SK-N-SH (cell line): Measurements from ENCODE around the gene CKS1B. TPM values are rescaled to one million over a fixed set of nuclear protein-coding genes. Genes with fewer than 3 reads are reported as not detected.
A peak's percentile ranks its signal among the peaks of the same experiment; 100 is the strongest.

ENCODE experiments used
- CTCF ChIA-PET: fragments of 300-600, 350-600 bp; formaldehyde crosslinking; extraction: SDS; loops from one replicate; lab custom pipeline; 2021; lab: Yijun Ruan, JAX
- POLR2A ChIA-PET: fragments of 350-600 bp; sonication (Branson Sonifier 250); formaldehyde crosslinking; extraction: SDS; loops from one replicate; lab custom pipeline; 2020; ENCODE audit warnings: antibody characterized with exemption, inconsistent platforms; lab: Yijun Ruan, JAX
- DNase-seq: peaks from one replicate; pipeline ENCODE4 v3.0.0; 2012
- H2AFZ ChIP-seq: fragments of 200-600 bp; sonication (generic); 2 replicates; pipeline ENCODE4 v1.8.1; 2016; ENCODE audit warnings: antibody characterized with exemption, mild to moderate bottlenecking, low read depth
- H3F3A ChIP-seq: fragments of 200-600 bp; sonication (generic); replicated peaks from 2 replicates; pipeline ENCODE3; 2016; ENCODE audit warnings: antibody characterized with exemption, mild to moderate bottlenecking; ENCODE audit not compliant: insufficient read depth
- H3K27ac ChIP-seq, 2 experiments: fragments of 200-500 bp in 1 of 2; fragments of 200-600 bp in 1 of 2; sonication (Bioruptor generic) in 1 of 2; sonication (generic), shearing (Covaris generic) in 1 of 2; 2 replicates each; pipeline versions ENCODE4 v1.5.1 to v1.6.1; 2014 to 2016; ENCODE audit warnings: low read depth in 2 of 2, inconsistent platforms in 1 of 2, low read length in 1 of 2, mild to moderate bottlenecking in 1 of 2, mixed read lengths in 1 of 2
- H3K27me3 ChIP-seq: fragments of 200-600 bp; sonication (generic), shearing (Covaris generic); 2 replicates; pipeline ENCODE4 v1.6.1; 2016; ENCODE audit warnings: mixed run types; ENCODE audit not compliant: insufficient read depth
- H3K36me3 ChIP-seq, 2 experiments: fragments of 200-500 bp in 1 of 2; fragments of 200-600 bp in 1 of 2; sonication (Bioruptor generic) in 1 of 2; sonication (generic) in 1 of 2; replicated peaks in 1 of 2; 2 replicates each; pipeline versions ENCODE3 to v1.5.1; 2014 to 2016; ENCODE audit warnings: low read length in 1 of 2, mild to moderate bottlenecking in 1 of 2; ENCODE audit not compliant: insufficient read depth in 2 of 2, control insufficient read depth in 1 of 2
- H3K4me1 ChIP-seq, 2 experiments: fragments of 200-500 bp in 1 of 2; fragments of 200-600 bp in 1 of 2; sonication (Bioruptor generic) in 1 of 2; sonication (generic), shearing (Covaris generic) in 1 of 2; 2 replicates each; pipeline versions ENCODE4 v1.5.1 to v1.6.1; 2014 to 2016; ENCODE audit warnings: low read depth in 1 of 2, low read length in 1 of 2, mixed run types in 1 of 2; ENCODE audit not compliant: insufficient read depth in 2 of 2, control insufficient read depth in 1 of 2
- H3K4me2 ChIP-seq: fragments of 200-600 bp; sonication (generic), shearing (Covaris generic); 2 replicates; pipeline ENCODE4 v1.6.1; 2017; ENCODE audit warnings: mixed run types
- H3K4me3 ChIP-seq, 2 experiments: fragments of 200-500 bp in 1 of 2; fragments of 200-600 bp in 1 of 2; sonication (Bioruptor generic) in 1 of 2; sonication (generic), shearing (Covaris generic) in 1 of 2; 2 replicates each; pipeline versions ENCODE4 v1.5.1 to v1.8.1; 2014 to 2016; ENCODE audit warnings: low read depth in 2 of 2, inconsistent platforms in 1 of 2, low read length in 1 of 2, mild to moderate bottlenecking in 1 of 2, mixed read lengths in 1 of 2, moderate library complexity in 1 of 2
- H3K79me2 ChIP-seq: fragments of 200-600 bp; sonication (generic); 2 replicates; pipeline ENCODE4 v1.8.1; 2017; ENCODE audit warnings: mild to moderate bottlenecking; ENCODE audit not compliant: insufficient read depth
- H3K9ac ChIP-seq: fragments of 200-600 bp; sonication (generic); 2 replicates; pipeline ENCODE4 v1.6.1; 2017; ENCODE audit warnings: mixed run types
- H3K9me2 ChIP-seq: fragments of 200-600 bp; sonication (generic); 2 replicates; pipeline ENCODE4 v1.6.1; 2017; ENCODE audit warnings: mixed run types
- H3K9me3 ChIP-seq: fragments of 200-600 bp; sonication (generic); 2 replicates; pipeline ENCODE4 v1.6.1; 2017; ENCODE audit warnings: mixed run types, mild to moderate bottlenecking, moderate library complexity
- H4K20me1 ChIP-seq: fragments of 200-600 bp; sonication (generic); 2 replicates; pipeline ENCODE4 v1.6.1; 2017; ENCODE audit warnings: mild to moderate bottlenecking, mixed run types; ENCODE audit not compliant: insufficient read depth
- CHD2 ChIP-seq: fragments of 150-350 bp; IDR thresholded peaks from 2 replicates; pipeline ENCODE4 v1.6.1; 2018; ENCODE audit warnings: low read length; ENCODE audit not compliant: partially characterized antibody
- CTCF ChIP-seq: fragments of 200-600 bp; sonication (generic); IDR thresholded peaks from 2 replicates; pipeline ENCODE4 v1.6.1; 2017; ENCODE audit warnings: antibody characterized with exemption, mild to moderate bottlenecking, moderate library complexity
- ELF1 ChIP-seq: IDR thresholded peaks from 2 replicates; pipeline ENCODE4 v1.4.0; 2012
- EP300 ChIP-seq, 2 experiments: IDR thresholded peaks; 2 replicates each; pipeline versions ENCODE4 v1.4.0 to v1.6.1; 2012; ENCODE audit warnings: borderline replicate concordance in 1 of 2, low read depth in 1 of 2, low read length in 1 of 2
- FOSL2 ChIP-seq: IDR thresholded peaks from 2 replicates; pipeline ENCODE4 v1.4.0; 2012; ENCODE audit warnings: low read depth, mild to moderate bottlenecking, moderate library complexity, borderline replicate concordance
- FOXJ3 ChIP-seq: sonication (generic); formaldehyde crosslinking; IDR thresholded peaks from 2 replicates; pipeline ENCODE4 v1.5.1; 2020; ENCODE audit warnings: mild to moderate bottlenecking, missing genetic modification reagents
- FOXM1 ChIP-seq: IDR thresholded peaks from 2 replicates; pipeline ENCODE4 v1.4.0; 2012; ENCODE audit warnings: low read depth, mild to moderate bottlenecking
- GABPA ChIP-seq: IDR thresholded peaks from 2 replicates; pipeline ENCODE4 v1.4.0; 2012; ENCODE audit warnings: low read depth, mild to moderate bottlenecking
- GATA2 ChIP-seq: sonication (generic); formaldehyde crosslinking; IDR thresholded peaks from 2 replicates; pipeline ENCODE4 v1.5.0; 2020; ENCODE audit warnings: mild to moderate bottlenecking, missing genetic modification reagents
- IRF3 ChIP-seq: fragments of 150-350 bp; IDR thresholded peaks from 2 replicates; pipeline ENCODE4 v1.6.1; 2016; ENCODE audit warnings: mild to moderate bottlenecking, low read depth, low read length
- JUND ChIP-seq: IDR thresholded peaks from 2 replicates; pipeline ENCODE4 v1.4.0; 2012
- MEF2A ChIP-seq: IDR thresholded peaks from 2 replicates; pipeline ENCODE4 v1.4.0; 2012; ENCODE audit warnings: low read depth, borderline replicate concordance
- MXI1 ChIP-seq: IDR thresholded peaks from 2 replicates; pipeline ENCODE4 v1.6.1; 2012; ENCODE audit warnings: mild to moderate bottlenecking, low read depth, low read length, improper control_type of control experiment
- NFIC ChIP-seq: IDR thresholded peaks from 2 replicates; pipeline ENCODE4 v1.4.0; 2012; ENCODE audit warnings: borderline replicate concordance
- POLR2AphosphoS5 ChIP-seq: IDR thresholded peaks from 2 replicates; pipeline ENCODE4 v1.6.1; 2012; ENCODE audit warnings: low read depth, low read length
- RCOR1 ChIP-seq: fragments of 150-350 bp; IDR thresholded peaks from 2 replicates; pipeline ENCODE4 v1.6.1; 2017; ENCODE audit warnings: antibody characterized with exemption, low read length
- RXRA ChIP-seq: IDR thresholded peaks from 2 replicates; pipeline ENCODE4 v1.4.0; 2012; ENCODE audit warnings: low read depth, mild to moderate bottlenecking, borderline replicate concordance
- SIN3A ChIP-seq: IDR thresholded peaks from 2 replicates; pipeline ENCODE4 v1.6.1; 2012; ENCODE audit warnings: low read depth, mild to moderate bottlenecking, low read length, moderate library complexity, borderline replicate concordance
- SMC3 ChIP-seq: IDR thresholded peaks from 2 replicates; pipeline ENCODE4 v1.6.1; 2012; ENCODE audit warnings: low read depth, low read length, improper control_type of control experiment
- TCF12 ChIP-seq: IDR thresholded peaks from 2 replicates; pipeline ENCODE4 v1.4.0; 2012
- TEAD4 ChIP-seq: IDR thresholded peaks from 2 replicates; pipeline ENCODE4 v1.4.0; 2012; ENCODE audit warnings: mild to moderate bottlenecking, borderline replicate concordance; ENCODE audit not compliant: insufficient read depth
- USF1 ChIP-seq: IDR thresholded peaks from 2 replicates; pipeline ENCODE4 v1.4.0; 2012; ENCODE audit warnings: low read depth, borderline replicate concordance
- ZBTB33 ChIP-seq: IDR thresholded peaks from 2 replicates; pipeline ENCODE4 v1.4.0; 2012; ENCODE audit warnings: low read depth, borderline replicate concordance
- WGBS: methylation state at CpG from one replicate; pipeline ENCODE4 v1.1.6; 2017; ENCODE audit warnings: low lambda C conversion rate; 5-methylcytosine and 5-hydroxymethylcytosine counted together
- polyA plus RNA-seq, 3 experiments: library from polyadenylated mRNA; depleted of rRNA; stranded (reverse); fragments of >200 nt; gene quantifications; 2 replicates each; pipeline ENCODE4 v1.2.3, GENCODE V29; 2012
- TF ChIP-seq, protein P1 (sequence below): IDR thresholded peaks from 2 replicates; pipeline ENCODE4 v1.6.1; 2012; ENCODE audit warnings: mild to moderate bottlenecking, low read depth, low read length, moderate library complexity

Gene CKS1B
- polyA plus RNA-seq, 1 of the 3 experiments (the other 2 are of a cell fraction), result 308 TPM

GRCh38 chr1:154982897-154983648 lies 8.6 kb downstream of the CKS1B start, which contains the start of gene FLAD1:
Gene FLAD1 (plus strand): TSS chr1:154983344. CDS start chr1:154983695, 351 bp downstream.
- Histone ChIP-seq H3K36me3 (peaks cover 11 to 13% of the 10 kb centered on the region in 2 experiments), H3K79me2 (peaks cover 87% of the 10 kb centered on the region), H3K27ac (peak within 1 kb of the TSS; percentile 40 to 78; a peak in 3 of 4 replicates), H2AFZ (peak within 1 kb of the TSS; percentile 66), H3K9me2 (no peaks in the 10 kb centered on the region), H3F3A (peaks cover 13% of the 10 kb centered on the region), H3K9me3 (no peaks in the 10 kb centered on the region), H3K4me3 (peak within 1 kb of the TSS; percentile 72 to 82), H4K20me1 (no peaks in the 10 kb centered on the region), H3K27me3 (no peaks in the 10 kb centered on the region), H3K4me1 (peaks cover 4 to 17% of the 10 kb centered on the region in 2 experiments; a peak in 3 of 4 replicates), H3K9ac (peak within 1 kb of the TSS; percentile 78), H3K4me2 (peak within 1 kb of the TSS; percentile 95)
- CTCF ChIA-PET, result interaction anchor here (0.6 to 37.5 kb wide), 10 partner anchors 9 to 105 kb away, joined by 3 to 640 read pairs (median 5); partner anchors contain the start of genes LENEP, PYGO2, SHC1 and ZBTB7B
- WGBS, result under 1% methylated on average over 26 of the region's 26 CpGs
- DNase-seq, result peak; percentile 93
- POLR2A ChIA-PET, result interaction anchor here (1.0 to 2.7 kb wide), 6 partner anchors 10 to 146 kb away, joined by 3 to 22 read pairs (median 5); partner anchors contain the start of genes LENEP, PYGO2 and SHC1
- TF ChIP-seq, protein P1, sequence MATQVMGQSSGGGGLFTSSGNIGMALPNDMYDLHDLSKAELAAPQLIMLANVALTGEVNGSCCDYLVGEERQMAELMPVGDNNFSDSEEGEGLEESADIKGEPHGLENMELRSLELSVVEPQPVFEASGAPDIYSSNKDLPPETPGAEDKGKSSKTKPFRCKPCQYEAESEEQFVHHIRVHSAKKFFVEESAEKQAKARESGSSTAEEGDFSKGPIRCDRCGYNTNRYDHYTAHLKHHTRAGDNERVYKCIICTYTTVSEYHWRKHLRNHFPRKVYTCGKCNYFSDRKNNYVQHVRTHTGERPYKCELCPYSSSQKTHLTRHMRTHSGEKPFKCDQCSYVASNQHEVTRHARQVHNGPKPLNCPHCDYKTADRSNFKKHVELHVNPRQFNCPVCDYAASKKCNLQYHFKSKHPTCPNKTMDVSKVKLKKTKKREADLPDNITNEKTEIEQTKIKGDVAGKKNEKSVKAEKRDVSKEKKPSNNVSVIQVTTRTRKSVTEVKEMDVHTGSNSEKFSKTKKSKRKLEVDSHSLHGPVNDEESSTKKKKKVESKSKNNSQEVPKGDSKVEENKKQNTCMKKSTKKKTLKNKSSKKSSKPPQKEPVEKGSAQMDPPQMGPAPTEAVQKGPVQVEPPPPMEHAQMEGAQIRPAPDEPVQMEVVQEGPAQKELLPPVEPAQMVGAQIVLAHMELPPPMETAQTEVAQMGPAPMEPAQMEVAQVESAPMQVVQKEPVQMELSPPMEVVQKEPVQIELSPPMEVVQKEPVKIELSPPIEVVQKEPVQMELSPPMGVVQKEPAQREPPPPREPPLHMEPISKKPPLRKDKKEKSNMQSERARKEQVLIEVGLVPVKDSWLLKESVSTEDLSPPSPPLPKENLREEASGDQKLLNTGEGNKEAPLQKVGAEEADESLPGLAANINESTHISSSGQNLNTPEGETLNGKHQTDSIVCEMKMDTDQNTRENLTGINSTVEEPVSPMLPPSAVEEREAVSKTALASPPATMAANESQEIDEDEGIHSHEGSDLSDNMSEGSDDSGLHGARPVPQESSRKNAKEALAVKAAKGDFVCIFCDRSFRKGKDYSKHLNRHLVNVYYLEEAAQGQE, result peak; percentile 55; the same call in 1 of the 2 replicates
- TF ChIP-seq MEF2A, result no peak
- peak; percentile 96 for TF ChIP-seq MXI1
- peak; percentile 64; the same call in 1 of the 2 replicates for TF ChIP-seq RCOR1
- peak; percentile 95 for TF ChIP-seq USF1
- TF ChIP-seq TEAD4, result no peak
- TF ChIP-seq JUND, result no peak
- peak; percentile 90 for TF ChIP-seq GABPA
- no peak for TF ChIP-seq EP300 (IDR thresholded peaks at IDR 0.05; ENCODE audit: borderline replicate concordance in 1 of 2, low read depth in 1 of 2, low read length in 1 of 2)
- no peak for TF ChIP-seq FOXJ3 (CRISPR knock-in tag)
- no peak; the same call in 1 of the 2 replicates for TF ChIP-seq TCF12
- TF ChIP-seq ELF1, result peak; percentile 91
- TF ChIP-seq GATA2, result no peak
- peak; percentile 67 for TF ChIP-seq POLR2AphosphoS5
- TF ChIP-seq SMC3, result no peak
- TF ChIP-seq CTCF, result no peak
- peak; percentile 97 for TF ChIP-seq CHD2
- TF ChIP-seq NFIC, result no peak
- TF ChIP-seq FOXM1, result no peak
- peak; percentile 98 for TF ChIP-seq IRF3
- TF ChIP-seq ZBTB33, result peak; percentile 86
- peak; percentile 90 for TF ChIP-seq SIN3A
- TF ChIP-seq RXRA, result no peak
- no peak for TF ChIP-seq FOSL2
